Pancreas (tissue), 10 donors: ENCODE measurements around the gene MRM3. TPM values are rescaled to one million over a fixed set of nuclear protein-coding genes. Genes with fewer than 3 reads are reported as not detected.
A peak's percentile ranks its signal among the peaks of the same experiment; 100 is the strongest.
"Not testable (repeated sequence)": the region's sequence is repeated elsewhere in the genome, so short reads cannot be mapped to it uniquely, and the experiment has no call there.

Experiments
- ATAC-seq, 4 donors: fragments of 200-7000 bp; cut with Tn5 transposase; one replicate each; pipeline versions ENCODE4 v1.8.0 to v1.9.1; 2020; ENCODE audit warnings: mild to moderate bottlenecking in 4 of 4, moderate library complexity in 4 of 4
- DNase-seq, 6 donors: peaks; one replicate each; pipeline ENCODE4 v3.0.0-alpha.2; 2020
- FAIRE-seq: peaks from 2 replicates; lab custom pipeline; 2012; peaks lifted over from hg19 to GRCh38; lab: Jason Lieb, UNC
- H3K27ac ChIP-seq, 4 donors: fragments of 200-600 bp; sonication (generic); 1 replicate in 3 of 4; 2 replicates in 1 of 4; pipeline versions ENCODE4 v1.5.0 to v1.8.0; 2020
- H3K27me3 ChIP-seq, 4 donors: fragments of 200-600 bp; one replicate each; pipeline ENCODE4 v1.8.0; 2021
- H3K36me3 ChIP-seq, 3 donors: fragments of 200-600 bp; sonication (generic) in 1 of 3; one replicate each; pipeline versions ENCODE4 v1.5.0 to v1.8.0; 2020 to 2021
- H3K4me1 ChIP-seq, 3 donors: fragments of 200-600 bp; one replicate each; pipeline ENCODE4 v1.8.0; 2021
- H3K4me3 ChIP-seq, 4 donors: fragments of 200-600 bp; sonication (generic) in 2 of 4; one replicate each; pipeline versions ENCODE4 v1.5.0 to v1.8.0; 2020 to 2021
- H3K9me3 ChIP-seq, 4 donors: fragments of 200-600 bp; one replicate each; pipeline ENCODE4 v1.8.0; 2021
- WGBS, 2 donors: extraction: QIAGEN DNeasy Blood & Tissue Kit; methylation state at CpG; one replicate each; pipeline ENCODE4 v1.1.7; 2013; 5-methylcytosine and 5-hydroxymethylcytosine counted together
- intact Hi-C, 3 donors: fragments of 100-400 bp; cut with DNase I; formaldehyde crosslinking; loops; one replicate each; pipeline versions ENCODE4 v1.11.1 to v1.14.2; 2022
- polyA plus RNA-seq, 2 donors: library from polyadenylated mRNA; stranded (reverse); fragments of 200-250 nt; gene quantifications; one replicate each; pipeline ENCODE4 v1.2.3, GENCODE V29; 2013
- total RNA-seq, 6 donors: library from RNA; stranded (reverse); fragmentation: NEBNext Ultra II Directional in 4 of 6; extraction: Animal tissue kit (Norgen Biotek cat#: 25700) in 4 of 6; gene quantifications; one replicate each; pipeline versions ENCODE4 v1.2.1 to v1.2.4, GENCODE V29; 2021 to 2023
- TF ChIP-seq, protein P1 (sequence below), 4 donors: fragments of 200-600 bp; sonication (generic) in 3 of 4; IDR thresholded peaks; one replicate each; pipeline versions ENCODE4 v1.5.0 to v1.8.0; 2021; ENCODE audit warnings: antibody characterized with exemption in 4 of 4
- donor health status: healthy with polysubstance abuse.
- donor health status: DM: no; HTN: no; CAD: no; lungs with moderate emphysema.
- donor health status: DM: no; HTN: no; CAD: no.
- donor health status: control.
- donor health status: control.
- donor health status: Bipolar disorder and iron deficiency.
- donor health status: DM: yes; HTN: yes; CAD: no.
- donor health status: DM: no; HTN: no; CAD: no.
- donor health status: DM: no; HTN: no; CAD: no.
- donor health status: DM: yes; HTN: yes; CAD: no.

The MRM3 gene
- total and polyA plus RNA-seq, 8 donors = 11.3 to 19.1 (median 13.9) TPM

DNA sequence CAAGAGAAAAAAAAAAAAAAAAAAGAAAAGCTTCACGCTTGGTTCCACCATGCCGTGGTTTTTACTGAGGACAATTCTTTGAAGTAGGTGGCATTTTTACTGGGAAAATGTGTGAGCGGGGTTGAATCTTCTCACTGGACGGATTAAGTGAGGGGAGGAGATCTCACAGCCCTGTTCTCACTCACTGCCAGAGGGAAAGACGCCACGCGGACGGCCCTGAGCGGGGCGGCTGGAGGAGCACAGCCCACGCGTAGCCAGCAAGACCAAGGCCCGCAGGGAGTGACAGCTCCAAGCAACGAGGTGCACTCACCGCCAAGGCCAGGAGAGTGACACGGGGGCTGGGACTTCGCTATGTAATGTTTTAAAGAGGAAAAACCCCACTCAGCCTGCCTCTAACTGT is 43.1 kb downstream of the MRM3 start:
- ATAC-seq (peak in 2 of 4 donors; percentile 12 to 25), DNase-seq (no peak), FAIRE-seq (no peak)
- Histone ChIP-seq H3K36me3 (peaks cover 0 to 14% (median 0%) of the 10 kb centered on the region in 3 donors), H3K9me3 (no peaks in the 10 kb centered on the region), H3K27me3 (no peaks in the 10 kb centered on the region), H3K4me1 (no peaks in the 10 kb centered on the region), H3K4me3 (no peak overlapping the region), H3K27ac (no peak overlapping the region)
- intact Hi-C loops = no loop called here
- TF ChIP-seq, protein P1, sequence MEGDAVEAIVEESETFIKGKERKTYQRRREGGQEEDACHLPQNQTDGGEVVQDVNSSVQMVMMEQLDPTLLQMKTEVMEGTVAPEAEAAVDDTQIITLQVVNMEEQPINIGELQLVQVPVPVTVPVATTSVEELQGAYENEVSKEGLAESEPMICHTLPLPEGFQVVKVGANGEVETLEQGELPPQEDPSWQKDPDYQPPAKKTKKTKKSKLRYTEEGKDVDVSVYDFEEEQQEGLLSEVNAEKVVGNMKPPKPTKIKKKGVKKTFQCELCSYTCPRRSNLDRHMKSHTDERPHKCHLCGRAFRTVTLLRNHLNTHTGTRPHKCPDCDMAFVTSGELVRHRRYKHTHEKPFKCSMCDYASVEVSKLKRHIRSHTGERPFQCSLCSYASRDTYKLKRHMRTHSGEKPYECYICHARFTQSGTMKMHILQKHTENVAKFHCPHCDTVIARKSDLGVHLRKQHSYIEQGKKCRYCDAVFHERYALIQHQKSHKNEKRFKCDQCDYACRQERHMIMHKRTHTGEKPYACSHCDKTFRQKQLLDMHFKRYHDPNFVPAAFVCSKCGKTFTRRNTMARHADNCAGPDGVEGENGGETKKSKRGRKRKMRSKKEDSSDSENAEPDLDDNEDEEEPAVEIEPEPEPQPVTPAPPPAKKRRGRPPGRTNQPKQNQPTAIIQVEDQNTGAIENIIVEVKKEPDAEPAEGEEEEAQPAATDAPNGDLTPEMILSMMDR (IDR thresholded peaks at IDR 0.05) = no peak
- 73 to 81% methylated on average over 17 of the region's 17 CpGs for WGBS, 2 donors

DNA sequence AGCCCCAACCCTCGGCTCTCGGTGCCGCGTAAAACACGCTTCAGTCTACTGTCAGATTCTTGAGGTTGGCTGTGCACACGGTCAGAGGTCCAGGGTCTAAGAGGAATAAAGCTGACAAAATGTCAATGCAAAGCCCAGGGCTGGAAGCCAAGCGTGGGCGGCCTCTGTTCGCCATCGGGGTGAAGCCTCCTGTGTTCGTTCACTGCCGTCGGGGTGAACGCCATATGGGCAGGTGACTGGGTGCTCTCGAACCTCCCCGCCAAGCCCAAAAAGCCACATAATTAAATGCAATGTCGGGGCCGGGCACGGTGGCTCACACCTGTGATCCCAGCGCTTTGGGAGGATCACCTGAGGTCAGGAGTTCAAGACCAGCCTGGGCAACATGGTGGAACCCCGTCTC is 44.6 kb downstream of the MRM3 start:
- Histone ChIP-seq H3K9me3 (no peaks in the 10 kb centered on the region), H3K27me3 (no peaks in the 10 kb centered on the region), H3K4me1 (no peaks in the 10 kb centered on the region), H3K27ac (no peak overlapping the region), H3K4me3 (no peak overlapping the region), H3K36me3 (peaks cover 0 to 14% (median 0%) of the 10 kb centered on the region in 3 donors)
- no peak for DNase-seq
- FAIRE-seq = no peak
- 92 to 94% methylated on average over 21 of the region's 21 CpGs for WGBS, 2 donors
- TF ChIP-seq, protein P1 (IDR thresholded peaks at IDR 0.05) = no peak
- intact Hi-C loops = no loop called here
- ATAC-seq = no peak

DNA sequence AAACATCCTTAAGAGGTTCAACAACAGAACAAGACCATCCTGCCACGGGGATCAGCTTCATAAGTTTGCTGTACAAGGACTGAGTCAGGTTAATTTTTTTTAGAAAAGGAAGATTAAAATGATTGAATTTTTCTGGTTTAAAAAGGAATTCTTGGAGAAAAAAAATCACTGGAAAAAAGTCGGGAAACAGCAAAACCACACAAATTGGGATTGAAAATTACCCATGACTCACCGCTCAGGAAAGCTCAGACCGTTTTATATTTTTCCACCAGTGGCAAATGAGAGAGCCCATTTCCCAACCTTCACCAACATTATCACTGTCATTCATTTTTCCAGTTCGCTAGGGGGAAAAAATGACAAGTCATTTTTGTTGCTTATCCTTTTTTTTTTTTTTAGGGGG is 46.6 kb downstream of the MRM3 start:
- H3K4me3 ChIP-seq = no peak overlapping the region
- H3K4me1 ChIP-seq = no peaks in the 10 kb centered on the region
- FAIRE-seq (no peak), ATAC-seq (no peak), DNase-seq (no peak)
- TF ChIP-seq, protein P1 (IDR thresholded peaks at IDR 0.05) = no peak
- no peak overlapping the region for H3K27ac ChIP-seq
- no peaks in the 10 kb centered on the region for H3K36me3 ChIP-seq
- intact Hi-C loops = no loop called here
- no peaks in the 10 kb centered on the region for H3K27me3 ChIP-seq
- no peaks in the 10 kb centered on the region for H3K9me3 ChIP-seq
- 90 to 92% methylated on average over 5 of the region's 5 CpGs for WGBS, 2 donors

DNA sequence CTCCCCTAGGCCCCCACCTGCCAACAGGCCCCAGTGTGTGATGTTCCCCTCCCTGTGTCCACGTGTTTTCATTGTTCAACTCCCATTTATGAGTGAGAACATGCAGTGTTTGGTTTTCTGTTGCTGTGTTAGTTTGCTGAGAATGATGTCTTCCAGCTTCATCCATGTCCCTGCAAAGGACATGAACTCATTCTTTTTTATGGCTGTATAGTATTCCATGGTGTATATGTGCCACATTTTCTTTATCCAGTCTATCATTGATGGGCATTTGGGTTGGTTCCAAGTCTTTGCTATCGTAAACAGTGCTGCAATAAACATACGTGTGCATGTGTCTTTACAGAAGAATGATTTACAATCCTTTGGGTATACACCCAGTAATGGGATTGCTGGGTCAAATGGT is 47.5 kb downstream of the MRM3 start:
- FAIRE-seq, H3K9me3 ChIP-seq, DNase-seq, H3K27me3 ChIP-seq, H3K27ac ChIP-seq, ATAC-seq, H3K4me3 ChIP-seq, H3K36me3 ChIP-seq, H3K4me1 ChIP-seq, intact Hi-C loops: not testable (repeated sequence)
- 81 to 83% methylated on average over 3 of the region's 3 CpGs for WGBS, 2 donors

DNA sequence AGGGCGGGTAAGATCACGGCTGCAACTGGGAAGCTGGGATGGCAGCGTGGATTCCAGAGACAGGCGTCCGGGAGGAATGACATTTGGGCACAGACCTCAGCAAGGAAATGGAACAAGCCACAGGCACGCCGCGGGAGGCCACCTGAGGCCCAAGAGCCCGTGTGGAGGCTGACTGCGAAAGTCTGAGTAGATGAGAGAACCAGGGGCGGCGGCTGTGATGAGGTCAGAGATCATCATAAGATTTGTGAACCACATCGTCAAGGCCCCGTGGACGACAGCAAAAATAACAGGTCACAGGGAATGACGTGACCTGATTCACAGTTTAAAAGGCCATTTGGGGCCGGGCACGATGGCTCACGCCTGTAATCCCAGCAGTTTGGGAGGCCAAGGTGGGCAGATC is 48.2 kb downstream of the MRM3 start:
- ATAC-seq (no peak), FAIRE-seq (no peak), DNase-seq (no peak)
- H3K27me3 ChIP-seq = no peaks in the 10 kb centered on the region
- TF ChIP-seq, protein P1 (IDR thresholded peaks at IDR 0.05) = no peak
- no peak overlapping the region for H3K27ac ChIP-seq
- WGBS, 2 donors = 85 to 91% methylated on average over 19 of the region's 19 CpGs
- no peak overlapping the region for H3K4me3 ChIP-seq
- intact Hi-C loops = no loop called here
- H3K9me3 ChIP-seq = no peaks in the 10 kb centered on the region
- no peaks in the 10 kb centered on the region for H3K4me1 ChIP-seq
- no peaks in the 10 kb centered on the region for H3K36me3 ChIP-seq
